Dermis microvascular lymphatic vessel endothelial cell (primary cell): Measurements from ENCODE around the gene ATP6V1D. TPM values are rescaled to one million over a fixed set of nuclear protein-coding genes. Genes with fewer than 3 reads are reported as not detected.
A peak's percentile ranks its signal among the peaks of the same experiment; 100 is the strongest.
"Not testable (repeated sequence)": the region's sequence is repeated elsewhere in the genome, so short reads cannot be mapped to it uniquely, and the experiment has no call there.

Experiments used
- DNase-seq, 2 donors: peaks; one replicate each; pipeline versions ENCODE4 v3.0.0 to v3.0.0-alpha.2; 2010; ENCODE audit warnings: low read depth in 2 of 2
- total RNA-seq: library from RNA; depleted of rRNA; stranded (reverse); fragments of >200 nt; gene quantifications from 2 replicates; pipeline ENCODE4 v1.2.1, GENCODE V29; 2014

ATP6V1D gene
- 46.9 and 47.4 TPM in 2 replicates for total RNA-seq

DNA sequence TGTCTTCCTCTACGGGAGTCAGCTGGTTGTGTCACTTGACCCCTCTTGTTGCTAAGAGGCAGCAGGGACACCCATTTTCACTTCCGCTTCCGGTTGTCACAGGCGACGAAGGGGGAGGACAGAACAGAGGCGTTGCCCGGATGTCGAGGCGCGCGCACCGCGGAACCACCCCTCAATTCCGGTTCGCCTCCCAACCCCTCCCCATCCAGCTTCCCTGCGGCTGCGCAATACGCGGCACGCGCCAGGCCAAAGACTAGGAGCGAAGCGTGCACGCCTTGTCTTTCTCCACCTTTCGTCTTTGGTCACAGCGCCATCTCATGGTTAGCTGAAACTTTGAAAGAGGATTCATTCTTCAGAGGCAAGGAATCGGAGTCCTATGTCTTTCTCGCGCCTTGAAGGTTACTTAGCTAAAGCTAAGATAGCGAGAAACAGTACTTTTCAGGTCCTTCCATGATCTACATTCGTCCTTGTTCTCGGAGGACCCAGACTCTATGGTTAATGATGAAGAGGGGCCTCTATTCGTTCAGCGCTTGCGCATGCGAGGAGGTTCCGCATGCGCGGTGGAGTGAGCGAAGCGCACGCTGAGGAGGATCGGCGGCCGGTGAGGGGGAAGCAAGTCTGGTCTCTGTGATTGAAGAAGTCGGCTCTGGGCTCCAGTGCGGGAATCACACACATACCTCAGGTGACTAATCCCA, at the start of gene ATP6V1D, which contains the start of gene EIF2S1:
TSS of gene ATP6V1D (minus strand) at position 30 of the 695 bp plus-strand sequence. CDS start 106 bp downstream, outside the sequence.
TSS of gene EIF2S1 (plus strand) at position 554 of the 695 bp plus-strand sequence. CDS start 4,440 bp downstream, outside the sequence.
- peak; percentile 99 to 100 for DNase-seq

DNA sequence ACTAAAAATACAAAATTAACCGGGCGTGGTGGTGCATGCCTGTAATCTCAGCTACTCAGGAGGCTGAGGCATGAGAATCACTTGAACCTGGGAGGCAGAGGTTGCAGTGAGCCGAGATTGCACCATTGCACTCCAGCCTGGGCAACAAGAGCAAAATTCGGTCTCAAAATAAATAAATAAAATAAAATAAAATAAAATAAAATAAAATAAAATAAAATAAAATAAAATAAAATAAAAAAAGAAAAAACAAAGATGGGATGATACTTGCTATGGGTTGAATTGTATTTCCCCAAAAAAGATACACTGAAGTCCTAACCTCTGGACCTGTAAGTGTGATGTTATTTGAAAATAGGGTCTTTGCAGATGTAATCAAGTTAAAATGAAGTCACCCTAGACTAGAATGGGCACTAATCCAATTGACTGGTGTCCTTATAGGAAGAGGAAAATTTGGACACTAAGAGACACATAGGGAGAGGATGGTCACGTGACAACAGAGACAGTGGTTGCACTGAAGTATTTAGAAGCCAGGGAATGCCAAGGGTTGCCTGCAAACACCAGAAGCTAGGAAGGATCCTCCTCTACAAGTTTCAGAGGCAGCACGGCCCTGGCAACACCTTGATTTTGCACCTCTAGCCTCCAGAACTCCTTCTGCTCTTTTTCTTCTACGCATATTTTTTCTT, 48.7 kb upstream of the ATP6V1D start:
- not testable (repeated sequence) for DNase-seq

DNA sequence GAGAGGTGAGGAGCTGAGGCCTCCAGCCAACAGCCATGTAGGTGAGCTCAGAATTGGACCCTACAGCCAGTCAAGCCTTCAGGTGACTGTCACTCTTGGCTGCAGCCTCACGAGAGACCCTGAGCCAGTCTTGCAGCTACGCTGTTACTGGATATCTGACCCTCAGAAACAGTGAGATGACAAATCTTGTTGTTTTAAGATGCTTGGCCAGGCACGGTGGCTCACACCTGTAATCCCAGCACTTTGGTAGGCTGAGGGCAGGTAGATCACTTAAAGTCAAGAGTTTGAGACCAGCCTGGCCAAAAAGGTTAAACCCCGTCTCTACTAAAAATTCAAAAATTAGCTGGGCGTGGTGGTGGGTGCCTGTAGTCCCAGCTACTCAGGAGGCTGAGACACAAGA, 46.2 kb upstream of the ATP6V1D start:
- DNase-seq = no peak

DNA sequence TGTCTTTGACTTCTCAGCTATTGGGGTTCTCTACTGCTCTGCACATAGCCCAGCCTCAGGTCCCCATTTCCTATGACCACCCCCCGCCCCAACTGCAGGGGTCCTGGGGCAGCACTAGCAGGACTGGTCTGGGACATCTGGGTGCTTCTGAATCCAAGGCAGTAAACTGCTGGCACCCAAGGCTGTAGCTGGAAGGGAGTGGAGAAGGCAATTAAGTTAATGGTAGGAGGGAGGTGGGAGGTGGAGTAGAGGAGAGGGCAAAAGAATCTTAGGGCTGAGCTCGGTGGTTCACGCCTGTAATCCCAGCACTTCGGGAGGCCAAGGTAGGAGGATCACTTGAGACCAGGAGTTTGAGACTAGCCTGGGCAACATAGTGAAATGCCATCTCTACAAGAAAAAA, 40.8 kb upstream of the ATP6V1D start:
- no peak for DNase-seq

DNA sequence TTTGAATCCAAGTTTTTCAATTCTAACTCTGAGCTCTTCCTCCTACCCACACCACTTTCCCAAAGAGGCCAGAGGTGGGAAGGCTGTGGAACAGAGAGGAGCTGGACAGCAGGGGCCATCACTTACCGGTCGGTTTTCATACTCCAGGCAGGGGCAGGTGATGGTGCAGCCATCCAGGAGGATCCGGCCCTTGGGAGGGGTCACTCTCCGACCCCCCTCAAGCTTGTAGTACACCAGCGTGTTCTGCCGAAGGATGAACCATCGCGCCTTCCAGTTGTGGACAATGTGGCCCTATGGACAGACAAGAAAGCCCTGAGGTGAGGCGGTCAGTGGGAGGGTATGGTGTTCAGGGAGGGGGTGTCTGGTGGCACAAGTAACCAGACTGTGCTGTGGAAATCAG, 37.9 kb upstream of the ATP6V1D start:
- no peak for DNase-seq

DNA sequence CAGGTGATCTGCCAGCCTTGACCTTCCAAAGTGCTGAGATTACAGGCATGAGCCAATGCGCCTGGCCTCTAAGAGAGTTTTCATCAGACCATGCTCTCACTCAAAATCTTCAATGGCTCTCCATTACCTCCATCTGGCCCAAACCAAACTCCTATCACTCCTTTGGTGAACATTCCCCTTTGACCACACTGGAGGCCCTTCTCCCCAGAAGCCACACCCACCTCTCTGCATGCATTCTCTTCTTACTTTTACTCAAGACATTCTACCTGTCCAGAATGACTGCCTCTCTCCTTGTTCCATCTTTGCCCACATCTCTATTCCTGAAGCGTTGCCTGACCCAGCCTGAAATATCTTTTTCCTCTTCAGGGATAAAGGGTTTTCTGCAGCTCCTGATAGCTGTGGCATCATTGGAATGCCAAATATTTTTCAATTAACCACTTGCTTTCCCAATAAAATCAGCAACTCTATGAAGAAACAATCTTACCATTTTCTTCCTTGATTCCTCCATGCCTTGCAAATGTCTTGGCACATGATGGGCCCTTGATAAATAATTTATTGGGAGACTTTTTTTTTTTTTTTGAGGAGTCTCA, 36.9 kb upstream of the ATP6V1D start:
- DNase-seq = no peak

DNA sequence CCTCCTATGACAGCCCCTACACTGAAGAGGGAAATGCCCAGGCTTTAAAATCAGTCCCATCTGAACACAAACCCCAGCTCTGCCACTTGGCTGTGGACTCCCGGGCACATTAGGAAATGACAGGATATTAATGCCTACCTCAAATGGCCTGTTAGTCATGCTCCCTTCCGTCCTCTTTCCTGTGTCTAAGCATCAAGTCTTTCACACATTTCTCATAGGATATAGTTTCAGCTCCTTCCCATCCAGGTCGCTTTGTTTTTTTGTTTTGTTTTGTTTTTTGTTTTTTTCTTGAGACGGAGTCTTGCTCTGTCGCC, 36.2 kb upstream of the ATP6V1D start:
- peak in 1 of 2 donors; percentile 68 for DNase-seq

DNA sequence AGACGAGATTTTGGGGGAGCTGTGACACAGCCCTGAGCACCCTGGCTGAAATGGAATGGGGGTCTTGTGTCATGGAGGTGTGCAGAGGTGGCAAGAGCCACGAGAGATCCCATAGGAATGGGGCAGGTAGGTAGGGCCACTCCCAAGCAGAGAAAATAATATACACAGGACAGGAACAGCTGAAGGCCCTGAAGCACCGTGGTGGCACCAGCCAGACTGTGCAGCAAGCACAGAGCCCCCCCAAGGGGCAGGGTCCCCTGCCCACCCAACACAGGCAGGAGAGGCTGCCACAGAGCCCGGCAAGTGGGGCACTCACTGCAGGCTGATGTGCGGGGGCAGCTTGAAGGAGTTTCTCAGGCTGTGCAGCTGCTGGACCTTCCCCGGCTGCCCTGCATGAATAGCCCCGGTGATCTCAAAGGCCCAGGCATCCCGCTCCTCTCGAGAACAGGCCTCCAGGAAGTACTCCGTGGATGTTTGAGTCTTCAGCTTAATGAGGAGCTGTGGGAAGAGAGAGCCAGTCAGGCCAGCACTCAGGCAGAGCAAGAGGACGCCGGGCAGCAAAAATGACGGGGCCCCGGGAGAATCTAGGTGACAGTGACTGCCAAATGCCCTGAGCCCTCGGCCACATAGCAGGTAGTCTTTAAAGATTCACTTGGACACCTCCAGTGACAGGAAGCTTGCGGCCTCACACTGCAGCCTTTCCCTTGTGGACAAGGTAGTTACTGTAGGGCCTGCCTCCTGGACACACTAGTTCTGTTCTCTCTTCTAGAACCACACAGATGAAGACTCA, 35.7 kb upstream of the ATP6V1D start:
- DNase-seq = peak in 1 of 2 donors; percentile 5

DNA sequence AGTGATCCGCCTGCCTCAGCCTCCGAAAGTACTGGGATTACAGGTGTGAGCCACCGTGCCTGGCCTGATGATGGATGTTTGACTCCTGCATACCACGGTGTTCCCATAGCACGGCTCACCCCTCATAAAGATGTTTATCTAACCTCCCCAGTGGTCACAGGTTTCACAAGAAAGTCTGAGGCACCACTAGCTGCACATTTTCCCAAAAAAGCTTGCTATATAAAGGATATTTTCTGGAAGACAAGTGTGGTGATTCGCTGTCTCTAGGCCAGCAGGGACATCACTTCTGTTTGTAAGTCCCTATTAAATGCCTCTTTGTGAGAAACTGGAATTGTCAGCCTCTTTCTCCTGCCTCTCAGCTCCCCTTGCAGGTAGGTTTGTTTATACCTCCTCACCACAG, 34.1 kb upstream of the ATP6V1D start:
- no peak for DNase-seq

DNA sequence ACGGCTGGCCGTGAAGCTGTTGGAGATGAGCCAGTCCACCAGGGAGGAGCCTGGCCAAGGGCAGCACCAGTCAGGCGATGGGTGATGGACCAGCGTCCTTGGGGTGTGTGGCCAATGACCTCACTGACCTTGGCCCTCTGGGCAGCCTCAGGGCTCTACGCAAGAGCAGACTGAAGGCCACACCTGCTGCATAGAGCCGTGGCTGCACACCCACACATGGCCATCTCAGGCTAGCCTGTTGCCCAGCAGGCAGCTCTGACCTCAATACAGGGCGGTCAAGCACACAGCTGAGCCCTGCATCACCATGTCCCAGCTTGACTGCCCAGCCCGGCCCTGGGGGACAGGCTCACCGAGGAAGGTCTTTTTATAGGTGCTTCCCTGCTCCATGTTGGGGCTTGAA, 33.2 kb upstream of the ATP6V1D start:
- DNase-seq = no peak

DNA sequence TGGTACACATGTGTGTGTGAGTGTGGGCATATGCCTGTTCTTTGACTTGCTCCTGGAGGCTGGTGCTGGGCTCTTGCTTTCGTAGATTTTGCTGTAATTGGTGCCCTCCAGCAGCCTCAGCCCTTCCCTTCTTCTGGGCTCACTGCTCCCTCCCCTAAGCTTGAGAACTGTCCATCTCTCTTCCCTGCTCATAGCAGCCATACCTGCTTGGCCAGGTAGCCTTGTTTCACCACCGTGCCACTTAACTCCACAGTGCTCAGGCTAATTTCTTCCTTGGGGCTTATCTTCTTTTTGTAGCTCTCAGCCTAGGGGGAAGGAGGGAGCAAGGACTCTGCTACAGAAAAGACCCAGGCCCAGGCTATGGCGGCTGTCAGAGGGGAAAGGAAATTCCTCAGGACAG, 32.5 kb upstream of the ATP6V1D start:
- DNase-seq = no peak

DNA sequence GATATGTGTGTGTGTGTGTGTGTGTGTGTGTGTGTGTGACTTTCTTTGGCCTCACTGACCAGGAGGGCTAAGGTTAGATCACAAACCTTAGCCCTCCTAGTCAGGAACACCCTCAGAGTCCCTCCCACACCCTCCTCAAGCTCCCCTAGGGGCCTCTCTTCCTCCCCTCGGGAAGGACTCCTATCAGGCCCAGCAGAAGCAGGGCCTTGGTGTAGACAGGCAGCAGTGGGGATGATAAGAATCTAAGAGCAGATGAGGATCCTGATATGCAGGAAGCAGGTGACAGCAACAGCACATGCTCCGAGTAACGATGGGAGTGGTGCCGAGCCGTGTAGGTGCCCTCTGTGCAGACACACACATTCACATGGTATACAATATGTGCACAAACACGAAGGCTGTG, 31.7 kb upstream of the ATP6V1D start:
- no peak for DNase-seq

DNA sequence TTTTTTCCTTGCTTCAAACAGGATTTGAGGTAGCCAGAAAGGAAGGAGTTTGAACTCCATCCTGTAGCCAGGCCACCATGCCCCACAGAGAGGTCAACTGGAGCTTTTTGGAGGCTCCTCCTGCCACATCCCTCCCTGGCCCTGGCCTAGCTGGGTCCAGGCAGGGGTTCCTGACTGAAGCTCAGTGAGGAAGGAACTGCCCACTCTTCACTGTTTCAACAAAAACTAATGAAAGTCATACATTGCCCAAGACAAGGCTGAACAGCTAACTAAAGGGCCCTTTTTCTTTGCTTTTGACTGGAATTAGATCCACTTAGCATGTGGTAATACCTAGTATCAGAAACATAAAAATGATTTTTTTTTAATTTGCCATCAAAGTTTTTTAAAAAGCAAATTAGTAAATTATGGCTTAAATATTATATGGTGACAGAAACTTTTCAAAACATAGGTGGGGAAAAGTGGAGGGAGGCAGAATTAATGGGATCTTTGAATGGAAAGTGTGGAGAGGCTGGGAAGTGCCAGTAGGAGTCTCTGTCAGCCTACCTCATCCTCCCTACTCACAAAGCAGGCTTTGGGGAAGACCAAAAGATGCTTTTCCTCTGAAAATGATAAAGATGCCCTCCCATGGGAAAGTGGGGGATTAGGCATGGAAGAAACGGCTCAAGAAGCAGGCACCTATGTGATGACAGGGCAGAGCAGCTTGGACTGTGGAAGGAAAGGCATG, 30.4 kb upstream of the ATP6V1D start:
- DNase-seq = no peak

DNA sequence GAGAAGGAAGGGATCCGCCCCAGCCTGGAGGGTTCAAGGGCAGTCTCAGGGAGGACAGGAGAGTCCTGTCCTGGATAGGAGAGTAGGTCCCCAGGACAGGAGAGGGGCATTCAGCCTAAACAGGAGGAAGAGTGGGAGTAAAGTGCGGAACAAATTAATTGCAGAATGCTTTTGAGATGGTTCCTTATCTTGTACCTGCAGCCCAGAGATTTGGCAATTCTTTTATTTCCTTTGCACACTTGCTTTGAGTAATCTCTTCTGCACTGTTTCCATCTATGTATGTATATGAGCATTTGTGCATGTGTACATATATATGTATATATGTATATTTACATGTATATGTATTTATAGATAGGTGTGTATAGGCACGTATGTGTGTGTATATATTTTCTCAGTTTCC, 29.7 kb upstream of the ATP6V1D start:
- no peak for DNase-seq

DNA sequence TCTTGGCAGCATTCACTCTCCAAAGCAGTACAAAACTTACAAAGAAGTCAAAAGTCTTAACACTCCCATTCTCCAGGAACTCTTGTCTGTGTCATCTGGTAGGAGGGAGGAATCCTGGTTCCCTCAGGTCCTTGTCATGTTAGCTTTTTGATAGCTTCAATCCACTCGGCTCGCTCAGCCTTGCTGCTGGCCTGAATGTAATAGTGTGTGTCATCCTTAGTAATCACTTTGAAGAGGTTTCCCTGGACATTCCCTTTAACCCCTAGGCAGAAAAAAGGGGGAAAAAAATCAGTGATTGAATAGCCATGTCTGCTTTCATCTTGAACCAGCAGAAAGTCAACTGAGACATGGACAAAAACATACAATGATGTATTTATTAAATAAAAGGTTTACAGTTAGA, 27.6 kb upstream of the ATP6V1D start:
- DNase-seq = no peak

DNA sequence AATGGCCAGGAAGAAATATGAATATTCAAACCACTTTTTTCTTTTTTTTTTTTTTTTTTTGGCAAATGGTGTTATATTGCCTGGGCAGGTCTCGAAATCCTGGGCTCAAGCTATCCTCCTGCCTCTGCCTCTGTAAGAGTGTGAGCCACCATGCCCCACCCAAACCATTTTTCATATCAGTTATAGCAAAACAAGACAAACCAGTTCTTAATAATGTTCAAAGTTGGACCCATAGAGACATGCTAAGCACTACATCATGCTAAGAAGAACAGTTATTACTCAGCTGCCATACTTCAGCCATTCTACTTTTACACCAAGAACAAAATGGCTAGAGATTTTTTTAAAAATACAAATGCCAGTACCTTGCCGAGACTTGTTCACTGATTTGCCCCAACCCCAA, 26.0 kb upstream of the ATP6V1D start:
- DNase-seq = no peak

DNA sequence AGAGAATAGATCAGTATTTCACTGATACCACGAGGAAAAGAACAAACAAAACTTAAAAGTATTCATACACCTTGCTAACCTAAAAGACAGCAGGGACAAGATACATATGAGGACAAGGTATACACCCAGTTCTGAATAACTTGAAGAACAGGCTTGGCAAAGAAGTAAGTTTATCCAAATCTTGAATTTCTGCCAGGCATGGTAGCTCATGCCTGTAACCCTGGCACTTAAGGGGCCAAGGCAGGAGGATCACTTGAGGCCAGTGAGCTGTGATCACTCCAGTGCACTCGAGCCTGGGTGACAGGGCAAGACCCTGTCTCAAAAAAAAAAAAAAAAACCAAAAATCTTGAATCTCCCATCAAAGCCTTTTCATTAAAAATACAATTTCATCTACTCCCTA, 25.5 kb upstream of the ATP6V1D start:
- no peak for DNase-seq

DNA sequence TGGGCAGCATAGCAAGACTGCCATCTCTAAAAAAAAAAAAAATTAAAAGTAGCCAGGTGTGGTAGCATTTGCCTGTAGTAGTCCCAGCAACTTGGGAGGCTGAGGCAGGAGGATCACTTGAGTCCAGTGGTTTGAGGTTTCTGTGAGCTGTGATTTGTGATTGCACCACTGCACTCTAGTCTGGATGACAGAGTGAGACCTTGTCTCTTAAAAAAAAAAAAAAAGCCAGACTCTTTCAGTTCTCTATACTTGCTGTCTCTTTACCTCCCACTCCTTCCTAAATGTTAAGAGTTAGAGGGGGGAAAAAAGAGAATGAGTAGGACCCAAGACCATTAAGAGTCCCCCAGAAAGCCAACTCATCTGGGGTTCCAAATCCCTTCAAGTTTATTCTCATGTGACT, 18.3 kb upstream of the ATP6V1D start:
- no peak for DNase-seq

DNA sequence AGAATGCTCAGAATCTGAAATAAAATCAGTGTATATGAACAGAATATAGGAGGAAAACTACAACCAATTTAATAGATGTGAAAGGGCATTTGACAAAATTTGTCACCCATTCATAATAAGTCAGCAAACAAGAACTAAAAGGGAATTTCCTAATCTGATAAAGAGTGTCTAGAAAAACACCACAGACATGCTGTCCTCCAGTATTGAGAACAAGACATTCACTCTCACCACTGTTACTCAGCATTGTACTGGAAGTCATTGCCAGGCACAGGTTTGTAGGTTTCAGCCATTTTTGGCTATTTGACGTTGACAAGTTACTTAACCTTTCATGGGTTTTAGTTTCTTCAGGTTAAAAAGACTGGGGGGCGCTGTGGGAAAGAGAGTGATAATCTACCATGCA, 13.7 kb upstream of the ATP6V1D start:
- DNase-seq = no peak

DNA sequence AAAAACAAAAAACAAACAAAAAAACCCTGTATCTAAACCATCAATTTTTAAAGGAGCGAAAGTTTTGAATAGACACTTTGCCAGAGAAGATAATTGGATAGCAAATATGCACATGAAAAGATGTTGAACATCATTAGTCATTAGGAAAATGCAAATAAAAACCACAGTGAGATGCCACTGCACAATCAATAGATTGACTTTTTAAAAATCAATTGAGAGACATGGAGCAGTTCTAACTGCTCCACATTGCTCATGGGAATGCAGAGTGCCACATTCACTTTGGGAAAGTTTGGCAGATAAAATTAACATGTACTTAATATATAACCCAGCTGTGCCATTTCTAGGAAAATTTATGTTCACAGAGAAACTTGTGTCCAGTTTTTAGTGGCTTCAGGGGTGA, 13.2 kb upstream of the ATP6V1D start:
- DNase-seq = no peak
